ENCODE data around the gene GARS1. TPM values are rescaled to one million over a fixed set of nuclear protein-coding genes. Genes with fewer than 3 reads are reported as not detected.

Gene GARS1
- total RNA-seq, 1 donor from 2014 or later, result 95.9 TPM

GRCh38 chr7:30656006-30656957 is 61.6 kb downstream of the GARS1 start:
- peaks cover 6% of the 10 kb centered on the region for H3K27me3 Mint-ChIP-seq (ENCODE audit: insufficient read depth, low read depth)
- H3K9me3 ChIP-seq (ENCODE audit: low read depth), result no peaks in the 10 kb centered on the region
- no peak overlapping the region for H2AFZ ChIP-seq (replicated peaks)
- H3K27ac Mint-ChIP-seq, result no peak overlapping the region
- H3K4me1 Mint-ChIP-seq, result no peaks in the 10 kb centered on the region
- H3F3A ChIP-seq (ENCODE audit: low read depth), result no peaks in the 10 kb centered on the region
- H3K4me3 Mint-ChIP-seq, result no peak overlapping the region
- no peaks in the 10 kb centered on the region for H3K9me3 Mint-ChIP-seq
- no peak overlapping the region for H3K4me3 ChIP-seq
- H3K4me2 ChIP-seq, result no peak overlapping the region
- peaks cover 3% of the 10 kb centered on the region for H4K20me1 ChIP-seq (ENCODE audit: low read depth)
- no peaks in the 10 kb centered on the region for H3K36me3 ChIP-seq
- no peak overlapping the region for H3K9ac ChIP-seq
- H3K27me3 ChIP-seq, result no peaks in the 10 kb centered on the region
- H3K36me3 Mint-ChIP-seq, result no peaks in the 10 kb centered on the region
- no peaks in the 10 kb centered on the region for H3K79me2 ChIP-seq (ENCODE audit: low read depth)
- H3K27ac ChIP-seq, result no peak overlapping the region
- DNase-seq (ENCODE audit: low spot score), result no peak
- no peaks in the 10 kb centered on the region for H3K4me1 ChIP-seq
- no peak for TF ChIP-seq EZH2phosphoT487 (IDR thresholded peaks at IDR 0.05)
- TF ChIP-seq, protein P1, sequence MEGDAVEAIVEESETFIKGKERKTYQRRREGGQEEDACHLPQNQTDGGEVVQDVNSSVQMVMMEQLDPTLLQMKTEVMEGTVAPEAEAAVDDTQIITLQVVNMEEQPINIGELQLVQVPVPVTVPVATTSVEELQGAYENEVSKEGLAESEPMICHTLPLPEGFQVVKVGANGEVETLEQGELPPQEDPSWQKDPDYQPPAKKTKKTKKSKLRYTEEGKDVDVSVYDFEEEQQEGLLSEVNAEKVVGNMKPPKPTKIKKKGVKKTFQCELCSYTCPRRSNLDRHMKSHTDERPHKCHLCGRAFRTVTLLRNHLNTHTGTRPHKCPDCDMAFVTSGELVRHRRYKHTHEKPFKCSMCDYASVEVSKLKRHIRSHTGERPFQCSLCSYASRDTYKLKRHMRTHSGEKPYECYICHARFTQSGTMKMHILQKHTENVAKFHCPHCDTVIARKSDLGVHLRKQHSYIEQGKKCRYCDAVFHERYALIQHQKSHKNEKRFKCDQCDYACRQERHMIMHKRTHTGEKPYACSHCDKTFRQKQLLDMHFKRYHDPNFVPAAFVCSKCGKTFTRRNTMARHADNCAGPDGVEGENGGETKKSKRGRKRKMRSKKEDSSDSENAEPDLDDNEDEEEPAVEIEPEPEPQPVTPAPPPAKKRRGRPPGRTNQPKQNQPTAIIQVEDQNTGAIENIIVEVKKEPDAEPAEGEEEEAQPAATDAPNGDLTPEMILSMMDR (IDR thresholded peaks at IDR 0.05), result no peak

GRCh38 chr7:30657131-30657530 is 62.5 kb downstream of the GARS1 start:
- H4K20me1 ChIP-seq (ENCODE audit: low read depth), result peaks cover 2% of the 10 kb centered on the region
- Mint-ChIP-seq H3K9me3 (no peaks in the 10 kb centered on the region), H3K27me3 (ENCODE audit: insufficient read depth, low read depth) (peaks cover 6% of the 10 kb centered on the region), H3K4me1 (no peaks in the 10 kb centered on the region), H3K4me3 (no peak overlapping the region), H3K27ac (no peak overlapping the region), H3K36me3 (no peaks in the 10 kb centered on the region)
- H3K9ac ChIP-seq, result no peak overlapping the region
- H3K36me3 ChIP-seq, result no peaks in the 10 kb centered on the region
- H3K4me3 ChIP-seq, result no peak overlapping the region
- DNase-seq (ENCODE audit: low spot score), result no peak
- no peaks in the 10 kb centered on the region for H3F3A ChIP-seq (ENCODE audit: low read depth)
- H3K4me2 ChIP-seq, result no peak overlapping the region
- H3K27ac ChIP-seq, result no peak overlapping the region
- H3K9me3 ChIP-seq (ENCODE audit: low read depth), result no peaks in the 10 kb centered on the region
- no peaks in the 10 kb centered on the region for H3K27me3 ChIP-seq
- no peaks in the 10 kb centered on the region for H3K79me2 ChIP-seq (ENCODE audit: low read depth)
- H2AFZ ChIP-seq (replicated peaks), result no peak overlapping the region
- no peaks in the 10 kb centered on the region for H3K4me1 ChIP-seq
- TF ChIP-seq EZH2 (IDR thresholded peaks at IDR 0.05) (no peak), EZH2phosphoT487 (IDR thresholded peaks at IDR 0.05) (no peak)
- TF ChIP-seq, protein P1 (IDR thresholded peaks at IDR 0.05), result no peak

- Histone ChIP-seq H2AFZ (replicated peaks) (no peak overlapping the region), H4K20me1 (ENCODE audit: low read depth) (no peaks in the 10 kb centered on the region), H3K4me3 (no peak overlapping the region), H3K79me2 (ENCODE audit: low read depth) (no peaks in the 10 kb centered on the region), H3K4me2 (no peak overlapping the region), H3K27ac (no peak overlapping the region), H3K4me1 (no peaks in the 10 kb centered on the region), H3K36me3 (no peaks in the 10 kb centered on the region), H3K27me3 (no peaks in the 10 kb centered on the region), H3K9ac (no peak overlapping the region), H3K9me3 (ENCODE audit: low read depth) (no peaks in the 10 kb centered on the region), H3F3A (ENCODE audit: low read depth) (no peaks in the 10 kb centered on the region)
- H3K9me3 Mint-ChIP-seq, result no peaks in the 10 kb centered on the region
- TF ChIP-seq EZH2 (IDR thresholded peaks at IDR 0.05), result no peak
- TF ChIP-seq EZH2phosphoT487 (IDR thresholded peaks at IDR 0.05), result no peak
- TF ChIP-seq, protein P1 (IDR thresholded peaks at IDR 0.05), result no peak
- H3K27me3 Mint-ChIP-seq (ENCODE audit: insufficient read depth, low read depth), result peaks cover 6% of the 10 kb centered on the region
- no peak for DNase-seq (ENCODE audit: low spot score)
- no peak overlapping the region for H3K4me3 Mint-ChIP-seq
- H3K36me3 Mint-ChIP-seq, result no peaks in the 10 kb centered on the region
- no peak overlapping the region for H3K27ac Mint-ChIP-seq
- H3K4me1 Mint-ChIP-seq, result no peaks in the 10 kb centered on the region
Measured at GRCh38 chr7:30658479-30659074, 63.9 kb downstream of the GARS1 start.
